ENCODE results near the gene FRMD5. TPM values are rescaled to one million over a fixed set of nuclear protein-coding genes. Genes with fewer than 3 reads are reported as not detected.
"Not testable (repeated sequence)": the region's sequence is repeated elsewhere in the genome, so short reads cannot be mapped to it uniquely, and the experiment has no call there.

FRMD5 gene
- not detected for total RNA-seq
- under 1 TPM in 2 of 3 donors, not detected in 1; under 0.01 to 0.01 TPM for polyA plus RNA-seq
- long read RNA-seq, donor 1 = 0 reads
- long read RNA-seq, donor 2 = 0 reads

DNA sequence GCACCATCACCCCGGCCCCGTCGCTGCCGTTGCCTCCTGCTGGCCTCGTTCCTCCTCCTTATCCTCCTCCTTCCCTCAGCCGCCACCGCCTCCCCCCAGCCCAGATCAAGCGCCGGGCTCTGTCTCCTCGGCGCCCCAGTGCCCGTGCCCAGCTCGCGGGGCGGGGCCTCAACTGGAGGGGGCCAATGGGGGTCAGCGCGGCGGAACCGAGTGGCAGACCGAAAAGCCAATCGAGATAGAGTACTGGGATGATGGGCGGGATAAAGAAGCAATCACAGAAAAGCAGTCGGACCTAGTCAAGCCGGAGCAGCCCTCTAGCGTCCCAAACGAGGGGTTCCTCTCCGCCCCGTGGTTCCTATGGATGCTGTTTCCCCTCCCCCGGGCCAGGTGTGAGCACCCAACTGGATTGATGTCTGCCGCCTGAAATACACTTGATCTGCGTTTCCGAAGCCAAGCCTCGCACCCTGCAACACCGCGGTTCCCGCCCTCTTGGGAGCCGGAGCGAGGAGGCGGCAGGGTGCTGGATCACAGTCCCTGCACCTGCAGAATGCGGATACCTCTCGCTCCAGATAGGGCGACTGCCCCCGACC, at the start of gene FRMD5:
Gene FRMD5 (minus strand): TSS at position 121 of the 590 bp plus-strand sequence.
- Histone ChIP-seq H3K36me3 (ENCODE audit: insufficient read depth in 1 of 2, low read depth in 1 of 2) (no peaks in the 10 kb centered on the region), H3K9me3 (no peaks in the 10 kb centered on the region), H3K4me3 (peak within 1 kb of the TSS; percentile 68), H3K27ac (no peak within 1 kb of the TSS), H3K4me1 (peaks cover 5% of the 10 kb centered on the region), H3K27me3 (ENCODE audit: insufficient read depth in 3 of 3, low read length in 2 of 3) (peaks cover 5 to 67% (median 11%) of the 10 kb centered on the region in 3 donors)
- DNase-seq (peak; percentile 73 to 82), ATAC-seq (peak; percentile 96 to 99 (median 98))
- TF ChIP-seq, protein P1, sequence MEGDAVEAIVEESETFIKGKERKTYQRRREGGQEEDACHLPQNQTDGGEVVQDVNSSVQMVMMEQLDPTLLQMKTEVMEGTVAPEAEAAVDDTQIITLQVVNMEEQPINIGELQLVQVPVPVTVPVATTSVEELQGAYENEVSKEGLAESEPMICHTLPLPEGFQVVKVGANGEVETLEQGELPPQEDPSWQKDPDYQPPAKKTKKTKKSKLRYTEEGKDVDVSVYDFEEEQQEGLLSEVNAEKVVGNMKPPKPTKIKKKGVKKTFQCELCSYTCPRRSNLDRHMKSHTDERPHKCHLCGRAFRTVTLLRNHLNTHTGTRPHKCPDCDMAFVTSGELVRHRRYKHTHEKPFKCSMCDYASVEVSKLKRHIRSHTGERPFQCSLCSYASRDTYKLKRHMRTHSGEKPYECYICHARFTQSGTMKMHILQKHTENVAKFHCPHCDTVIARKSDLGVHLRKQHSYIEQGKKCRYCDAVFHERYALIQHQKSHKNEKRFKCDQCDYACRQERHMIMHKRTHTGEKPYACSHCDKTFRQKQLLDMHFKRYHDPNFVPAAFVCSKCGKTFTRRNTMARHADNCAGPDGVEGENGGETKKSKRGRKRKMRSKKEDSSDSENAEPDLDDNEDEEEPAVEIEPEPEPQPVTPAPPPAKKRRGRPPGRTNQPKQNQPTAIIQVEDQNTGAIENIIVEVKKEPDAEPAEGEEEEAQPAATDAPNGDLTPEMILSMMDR (IDR thresholded peaks at IDR 0.05) = no peak
- intact Hi-C loops (cut with DNase I) = no loop called here
- WGBS, 3 donors = 1% methylated on average over 36 to 43 of the region's 43 CpGs

DNA sequence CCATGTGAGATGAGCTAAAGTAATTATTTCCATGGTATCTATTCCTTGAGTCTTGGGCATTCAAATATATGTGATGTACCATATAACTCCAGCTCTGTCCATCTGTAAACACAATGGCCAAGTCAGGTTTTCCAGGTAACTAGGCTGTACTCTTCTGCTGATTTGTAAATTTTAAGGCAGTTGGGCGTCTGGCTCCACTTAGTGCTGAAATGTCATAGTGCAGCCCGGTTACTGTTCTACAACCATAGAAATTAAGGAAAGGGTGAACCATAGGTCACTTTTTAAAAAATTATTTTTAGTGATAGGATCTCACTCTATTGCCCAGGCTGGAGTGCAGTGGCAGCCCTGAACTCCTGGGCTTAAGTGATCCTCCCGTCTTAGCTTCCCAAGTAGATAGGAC, 48.8 kb upstream of the FRMD5 start:
- intact Hi-C loops (cut with DNase I) = no loop called here
- Histone ChIP-seq H3K4me1 (no peaks in the 10 kb centered on the region), H3K27ac (no peak overlapping the region), H3K4me3 (no peak overlapping the region), H3K27me3 (ENCODE audit: insufficient read depth in 3 of 3, low read length in 2 of 3) (no peaks in the 10 kb centered on the region), H3K9me3 (no peaks in the 10 kb centered on the region), H3K36me3 (ENCODE audit: insufficient read depth in 1 of 2, low read depth in 1 of 2) (no peaks in the 10 kb centered on the region)
- no peak for DNase-seq
- TF ChIP-seq, protein P1 (IDR thresholded peaks at IDR 0.05) = no peak
- no peak for ATAC-seq
- 76 to 79% (median 78%) methylated on average over 3 of the region's 3 CpGs for WGBS, 3 donors

DNA sequence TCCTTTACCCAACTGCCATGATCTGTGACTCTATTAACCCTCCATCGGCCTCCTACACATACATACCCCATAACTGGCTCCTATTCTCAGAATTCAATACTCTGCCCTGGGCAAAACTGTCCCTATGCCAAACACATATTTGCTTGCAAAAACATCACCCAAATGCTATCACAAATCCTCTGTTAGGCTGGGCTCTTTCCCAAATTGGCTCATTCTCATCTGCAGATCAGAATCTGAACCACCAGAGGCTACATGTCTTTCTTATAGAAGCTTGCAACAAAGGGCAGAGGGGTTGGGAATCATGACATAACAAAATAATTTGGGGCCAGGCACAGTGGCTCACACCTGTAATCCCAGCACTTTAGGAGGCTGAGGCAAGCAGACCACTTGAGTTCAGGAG, 48.1 kb upstream of the FRMD5 start:
- ATAC-seq = no peak
- TF ChIP-seq, protein P1 (IDR thresholded peaks at IDR 0.05) = no peak
- 30 to 46% (median 44%) methylated on average over 1 of the region's 1 CpG for WGBS, 3 donors

DNA sequence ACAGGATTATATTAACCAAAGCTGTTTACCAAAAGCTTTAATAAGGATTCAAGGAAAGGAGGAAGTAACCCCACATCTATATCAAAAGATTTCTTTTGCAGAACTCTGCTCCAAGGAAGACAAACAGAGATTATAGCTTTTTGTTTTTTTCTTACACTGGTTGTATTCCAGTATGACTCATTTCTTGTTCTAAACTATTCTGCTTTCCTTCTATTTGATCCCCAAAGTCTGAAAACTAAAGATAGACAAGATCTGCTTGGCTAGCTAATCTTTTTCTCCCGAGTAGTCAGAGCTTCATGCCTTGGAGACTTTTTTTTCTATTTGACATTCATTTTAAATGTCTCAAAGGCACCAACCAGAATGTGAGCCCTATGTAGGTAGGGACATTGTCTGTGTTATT, 36.8 kb upstream of the FRMD5 start:
- Histone ChIP-seq H3K9me3 (no peaks in the 10 kb centered on the region), H3K4me3 (no peak overlapping the region), H3K27me3 (ENCODE audit: insufficient read depth in 3 of 3, low read length in 2 of 3) (no peaks in the 10 kb centered on the region), H3K36me3 (ENCODE audit: insufficient read depth in 1 of 2, low read depth in 1 of 2) (no peaks in the 10 kb centered on the region), H3K27ac (no peak overlapping the region), H3K4me1 (no peaks in the 10 kb centered on the region)
- intact Hi-C loops (cut with DNase I) = no loop called here
- no peak for ATAC-seq
- TF ChIP-seq, protein P1 (IDR thresholded peaks at IDR 0.05) = no peak
- no peak for DNase-seq
- WGBS, 3 donors = 14 to 44% (median 22%) methylated on average over 1 of the region's 1 CpG

More for the DNA sequence above, 48.1 kb upstream of the FRMD5 start:
- H3K4me1 ChIP-seq = no peaks in the 10 kb centered on the region
- intact Hi-C loops (cut with DNase I) = no loop called here
- H3K9me3 ChIP-seq = no peaks in the 10 kb centered on the region
- no peak overlapping the region for H3K4me3 ChIP-seq
- no peaks in the 10 kb centered on the region for H3K36me3 ChIP-seq (ENCODE audit: insufficient read depth in 1 of 2, low read depth in 1 of 2)
- DNase-seq = no peak
- H3K27ac ChIP-seq = no peak overlapping the region
- H3K27me3 ChIP-seq (ENCODE audit: insufficient read depth in 3 of 3, low read length in 2 of 3) = no peaks in the 10 kb centered on the region

DNA sequence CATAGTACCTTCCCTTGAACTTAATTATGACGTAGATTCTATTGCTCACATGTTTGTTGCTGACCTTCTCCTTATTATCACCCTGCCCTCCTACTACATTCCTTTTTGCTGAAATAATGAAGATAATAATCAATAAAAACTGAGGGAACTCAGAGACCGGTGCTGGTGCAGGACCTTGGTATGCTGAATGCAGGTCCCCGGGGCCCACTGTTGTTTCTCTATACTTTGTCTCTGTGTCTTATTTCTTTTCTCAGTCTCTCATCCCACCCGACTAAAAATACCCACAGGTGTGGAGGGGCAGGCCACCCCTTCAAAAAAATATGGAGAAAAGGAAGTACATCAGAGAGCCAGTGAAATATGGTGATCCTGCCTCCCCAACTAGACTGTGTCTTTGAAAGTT, 34.2 kb upstream of the FRMD5 start:
- ATAC-seq; H3K9me3 ChIP-seq; H3K36me3 ChIP-seq (ENCODE audit: insufficient read depth in 1 of 2, low read depth in 1 of 2); H3K27me3 ChIP-seq (ENCODE audit: insufficient read depth in 3 of 3, low read length in 2 of 3); DNase-seq; H3K4me3 ChIP-seq; H3K4me1 ChIP-seq; H3K27ac ChIP-seq: not testable (repeated sequence)
- WGBS, 3 donors = 72 to 78% (median 77%) methylated on average over 3 of the region's 4 CpGs
- intact Hi-C loops (cut with DNase I) = loop anchor here in 1 of 2 donors (10.0 kb wide), 1 partner anchor 324 kb away; no protein-coding TSS in a partner anchor

Measured in psoas muscle (tissue), 8 donors.